ENCODE measurements around the gene CERKL.

CERKL gene

DNA sequence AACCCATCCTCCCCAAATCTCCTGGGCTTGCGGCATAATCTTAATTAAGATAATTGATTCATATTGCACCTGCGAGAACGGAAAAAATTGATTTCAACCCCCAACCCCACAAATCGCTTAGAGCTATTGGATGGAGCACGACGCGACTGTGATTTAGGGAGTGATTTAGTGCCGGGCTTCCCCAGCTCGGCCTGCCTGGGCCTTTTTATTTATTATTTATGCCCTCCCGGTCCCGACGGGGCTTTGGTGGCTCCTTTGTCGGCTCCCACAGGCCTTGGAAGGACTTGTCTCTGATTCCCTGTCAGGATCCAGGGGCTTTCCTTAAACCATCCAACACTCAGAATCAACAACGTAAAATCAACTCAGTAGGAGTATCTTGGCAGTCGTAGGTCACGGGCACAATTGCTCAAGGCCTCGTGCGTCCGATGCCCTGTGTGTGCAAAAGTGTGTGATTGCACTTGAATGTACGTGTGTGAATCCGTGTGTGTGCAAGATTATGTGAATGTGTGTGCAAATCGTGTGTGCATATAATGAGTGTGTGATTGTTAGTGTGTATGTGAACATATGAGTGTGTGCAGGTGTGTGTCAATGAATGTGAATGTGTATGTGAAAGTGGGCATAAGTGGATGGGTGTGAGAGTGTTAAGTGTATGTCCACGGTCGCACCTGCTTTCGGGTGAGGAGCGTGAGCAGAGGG, 27.7 kb upstream of the CERKL start:
- ATAC-seq: no peak
- TF ChIP-seq ZFP30 (CRISPR knock-in tag; IDR thresholded peaks at IDR 0.05) (no peak), TOX (CRISPR knock-in tag; IDR thresholded peaks at IDR 0.05; ENCODE audit: borderline replicate concordance) (no peak), GLIS3 (CRISPR knock-in tag; IDR thresholded peaks at IDR 0.05) (no peak), OSR1 (CRISPR knock-in tag; IDR thresholded peaks at IDR 0.05) (no peak), RARB (CRISPR knock-in tag; IDR thresholded peaks at IDR 0.05) (no peak), TCF4 (CRISPR knock-in tag; IDR thresholded peaks at IDR 0.05; ENCODE audit: borderline replicate concordance) (no peak), SNAI2 (CRISPR knock-in tag; IDR thresholded peaks at IDR 0.05) (no peak), ZNF565 (CRISPR knock-in tag; conservative IDR thresholded peaks at IDR 0.05; ENCODE audit: low read depth) (no peak), ESRRG (CRISPR knock-in tag; IDR thresholded peaks at IDR 0.05) (no peak), ZFP3 (CRISPR knock-in tag; IDR thresholded peaks at IDR 0.05) (no peak)
- TF ChIP-seq, protein P1, sequence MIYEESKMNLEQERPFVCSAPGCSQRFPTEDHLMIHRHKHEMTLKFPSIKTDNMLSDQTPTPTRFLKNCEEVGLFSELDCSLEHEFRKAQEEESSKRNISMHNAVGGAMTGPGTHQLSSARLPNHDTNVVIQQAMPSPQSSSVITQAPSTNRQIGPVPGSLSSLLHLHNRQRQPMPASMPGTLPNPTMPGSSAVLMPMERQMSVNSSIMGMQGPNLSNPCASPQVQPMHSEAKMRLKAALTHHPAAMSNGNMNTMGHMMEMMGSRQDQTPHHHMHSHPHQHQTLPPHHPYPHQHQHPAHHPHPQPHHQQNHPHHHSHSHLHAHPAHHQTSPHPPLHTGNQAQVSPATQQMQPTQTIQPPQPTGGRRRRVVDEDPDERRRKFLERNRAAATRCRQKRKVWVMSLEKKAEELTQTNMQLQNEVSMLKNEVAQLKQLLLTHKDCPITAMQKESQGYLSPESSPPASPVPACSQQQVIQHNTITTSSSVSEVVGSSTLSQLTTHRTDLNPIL (CRISPR knock-in tag; IDR thresholded peaks at IDR 0.05; ENCODE audit: low read depth): no peak
- TF ChIP-seq, protein P2, sequence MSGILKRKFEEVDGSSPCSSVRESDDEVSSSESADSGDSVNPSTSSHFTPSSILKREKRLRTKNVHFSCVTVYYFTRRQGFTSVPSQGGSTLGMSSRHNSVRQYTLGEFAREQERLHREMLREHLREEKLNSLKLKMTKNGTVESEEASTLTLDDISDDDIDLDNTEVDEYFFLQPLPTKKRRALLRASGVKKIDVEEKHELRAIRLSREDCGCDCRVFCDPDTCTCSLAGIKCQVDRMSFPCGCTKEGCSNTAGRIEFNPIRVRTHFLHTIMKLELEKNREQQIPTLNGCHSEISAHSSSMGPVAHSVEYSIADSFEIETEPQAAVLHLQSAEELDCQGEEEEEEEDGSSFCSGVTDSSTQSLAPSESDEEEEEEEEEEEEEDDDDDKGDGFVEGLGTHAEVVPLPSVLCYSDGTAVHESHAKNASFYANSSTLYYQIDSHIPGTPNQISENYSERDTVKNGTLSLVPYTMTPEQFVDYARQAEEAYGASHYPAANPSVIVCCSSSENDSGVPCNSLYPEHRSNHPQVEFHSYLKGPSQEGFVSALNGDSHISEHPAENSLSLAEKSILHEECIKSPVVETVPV (CRISPR knock-in tag; IDR thresholded peaks at IDR 0.05): no peak

DNA sequence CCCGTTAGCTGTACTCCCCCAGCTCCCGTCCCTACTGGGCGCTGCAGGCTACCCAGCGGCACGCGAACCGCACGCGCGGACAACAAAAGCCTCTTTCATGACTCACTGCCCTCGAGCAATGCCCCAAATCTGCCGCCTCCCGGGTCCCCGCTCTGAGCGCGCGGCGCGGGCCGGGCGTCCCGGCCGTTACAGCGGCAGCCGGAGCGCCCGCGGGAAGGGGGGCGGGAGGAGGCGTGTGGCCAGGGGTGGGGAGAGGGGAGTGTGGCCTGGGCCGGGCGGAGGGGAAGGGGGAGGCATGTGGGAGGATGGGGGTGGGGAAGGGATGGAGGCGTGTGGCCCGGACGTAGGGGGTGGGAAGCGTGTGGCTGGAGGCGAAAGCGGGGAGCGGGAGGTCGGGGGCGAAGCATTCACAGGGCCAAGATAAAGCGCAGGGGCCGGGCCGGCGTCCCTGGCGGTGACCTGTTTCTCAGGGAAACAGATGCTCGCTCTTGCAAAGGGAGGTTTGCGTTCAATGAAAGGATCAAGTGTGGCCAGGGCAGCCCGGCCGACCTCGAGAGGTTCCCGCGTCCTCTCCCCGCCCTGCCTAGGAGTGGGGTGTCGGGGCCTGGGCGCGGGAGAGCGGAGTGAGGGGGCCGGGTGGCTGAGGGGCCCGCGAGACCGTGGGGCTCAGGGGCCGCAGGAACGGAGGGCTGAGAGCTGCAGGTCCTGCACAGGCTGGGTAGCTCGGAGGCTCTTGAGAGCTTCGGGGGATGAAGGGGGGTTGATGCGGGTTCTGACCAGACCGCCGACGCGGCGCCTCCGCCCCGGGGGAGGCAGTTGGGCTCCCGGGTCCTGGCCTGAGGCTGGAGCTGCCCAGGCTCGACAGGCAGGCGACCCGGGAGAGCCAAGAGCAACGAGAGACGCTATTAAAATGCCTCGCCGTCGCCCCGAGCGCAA, 26.9 kb upstream of the CERKL start:
- TF ChIP-seq ZFP30 (CRISPR knock-in tag; IDR thresholded peaks at IDR 0.05): no peak
- TF ChIP-seq BACH2 (CRISPR knock-in tag; IDR thresholded peaks at IDR 0.05; ENCODE audit: borderline replicate concordance): no peak
- no peak for TF ChIP-seq OSR1 (CRISPR knock-in tag; IDR thresholded peaks at IDR 0.05)
- no peak for TF ChIP-seq RARB (CRISPR knock-in tag; IDR thresholded peaks at IDR 0.05)
- no peak for TF ChIP-seq SNAI2 (CRISPR knock-in tag; IDR thresholded peaks at IDR 0.05)
- TF ChIP-seq, protein P2 (CRISPR knock-in tag; IDR thresholded peaks at IDR 0.05): no peak
- TF ChIP-seq ZC3H10 (CRISPR knock-in tag; IDR thresholded peaks at IDR 0.05): no peak
- no peak for TF ChIP-seq CSDC2 (CRISPR knock-in tag; IDR thresholded peaks at IDR 0.05)
- TF ChIP-seq, protein P3, sequence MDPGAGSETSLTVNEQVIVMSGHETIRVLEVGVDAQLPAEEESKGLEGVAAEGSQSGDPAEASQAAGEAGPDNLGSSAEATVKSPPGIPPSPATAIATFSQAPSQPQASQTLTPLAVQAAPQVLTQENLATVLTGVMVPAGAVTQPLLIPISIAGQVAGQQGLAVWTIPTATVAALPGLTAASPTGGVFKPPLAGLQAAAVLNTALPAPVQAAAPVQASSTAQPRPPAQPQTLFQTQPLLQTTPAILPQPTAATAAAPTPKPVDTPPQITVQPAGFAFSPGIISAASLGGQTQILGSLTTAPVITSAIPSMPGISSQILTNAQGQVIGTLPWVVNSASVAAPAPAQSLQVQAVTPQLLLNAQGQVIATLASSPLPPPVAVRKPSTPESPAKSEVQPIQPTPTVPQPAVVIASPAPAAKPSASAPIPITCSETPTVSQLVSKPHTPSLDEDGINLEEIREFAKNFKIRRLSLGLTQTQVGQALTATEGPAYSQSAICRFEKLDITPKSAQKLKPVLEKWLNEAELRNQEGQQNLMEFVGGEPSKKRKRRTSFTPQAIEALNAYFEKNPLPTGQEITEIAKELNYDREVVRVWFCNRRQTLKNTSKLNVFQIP (CRISPR knock-in tag; IDR thresholded peaks at IDR 0.05; ENCODE audit: borderline replicate concordance, low read depth): no peak
- no peak for TF ChIP-seq ZFP3 (CRISPR knock-in tag; IDR thresholded peaks at IDR 0.05)
- TF ChIP-seq GLIS3 (CRISPR knock-in tag; IDR thresholded peaks at IDR 0.05): no peak
- no peak for TF ChIP-seq ISL1 (CRISPR knock-in tag; IDR thresholded peaks at IDR 0.05)
- no peak for TF ChIP-seq ARNTL (CRISPR knock-in tag; IDR thresholded peaks at IDR 0.05; ENCODE audit: borderline replicate concordance, low read depth)
- no peak for TF ChIP-seq ESRRG (CRISPR knock-in tag; IDR thresholded peaks at IDR 0.05)
- TF ChIP-seq TOX (CRISPR knock-in tag; IDR thresholded peaks at IDR 0.05; ENCODE audit: borderline replicate concordance): no peak
- TF ChIP-seq ZNF8 (CRISPR knock-in tag; IDR thresholded peaks at IDR 0.05): no peak
- TF ChIP-seq, protein P1 (CRISPR knock-in tag; IDR thresholded peaks at IDR 0.05; ENCODE audit: low read depth): no peak
- no peak for TF ChIP-seq ZNF70 (CRISPR knock-in tag; IDR thresholded peaks at IDR 0.05)
- peak; percentile 51 for ATAC-seq

All from SK-N-SH treated with all-trans-retinoic acid at 6 μM for 48 hours (cell line).